Mucosa of descending colon (tissue), 3 donors: Measurements from ENCODE around the gene ZFC3H1. TPM values are rescaled to one million over a fixed set of nuclear protein-coding genes. Genes with fewer than 3 reads are reported as not detected.

Experiments used
- ATAC-seq: fragments of 200-7000 bp; cut with Tn5 transposase; one replicate; pipeline ENCODE4 v1.9.1; 2020; ENCODE audit warnings: mild to moderate bottlenecking, moderate library complexity
- DNase-seq, 3 donors: peaks; one replicate each; pipeline ENCODE4 v3.0.0-alpha.2; 2020
- H3K36me3 ChIP-seq: fragments of 200-600 bp; one replicate; pipeline ENCODE4 v1.8.0; 2021; ENCODE audit warnings: low read depth, mild to moderate bottlenecking
- H3K4me1 ChIP-seq: fragments of 200-600 bp; one replicate; pipeline ENCODE4 v1.8.0; 2021; ENCODE audit warnings: low read depth, mild to moderate bottlenecking
- H3K4me3 ChIP-seq: fragments of 200-600 bp; one replicate; pipeline ENCODE4 v1.8.0; 2021; ENCODE audit warnings: mild to moderate bottlenecking
- H3K9me3 ChIP-seq: fragments of 200-600 bp; one replicate; pipeline ENCODE4 v1.8.0; 2021; ENCODE audit warnings: mild to moderate bottlenecking
- CTCF ChIP-seq: fragments of 200-600 bp; IDR thresholded peaks from one replicate; pipeline ENCODE4 v1.8.0; 2022; ENCODE audit warnings: antibody characterized with exemption, mild to moderate bottlenecking
- intact Hi-C, 2 donors: fragments of 100-400 bp; cut with DNase I in 1 of 2; cut with micrococcal nuclease in 1 of 2; formaldehyde crosslinking; loops; one replicate each; pipeline versions ENCODE4 v1.11.0 to v1.11.1; 2022; cut with DNase I, micrococcal nuclease
- total RNA-seq, 3 donors: library from RNA; stranded (reverse); fragmentation: NEBNext Ultra II Directional in 2 of 3; extraction: Animal tissue kit (Norgen Biotek cat#: 25700) in 2 of 3; gene quantifications; one replicate each; pipeline versions ENCODE4 v1.2.1 to v1.2.4, GENCODE V29; 2021 to 2023
- donor health status: DM: no; HTN: no; CAD: no; lungs with moderate emphysema.
- donor health status: DM: no; HTN: no; CAD: no.
- donor health status: DM: no; HTN: yes; CAD: no.

ZFC3H1 gene
- total RNA-seq, 3 donors from 2014 or later, result 49.0 to 64.1 (median 57.0) TPM

GRCh38 chr12:71661977-71662530 is 1.6 kb downstream of the ZFC3H1 start:
- Histone ChIP-seq H3K9me3 (no peaks in the 10 kb centered on the region), H3K4me1 (peaks cover 23% of the 10 kb centered on the region), H3K36me3 (no peaks in the 10 kb centered on the region), H3K4me3 (peak overlapping the region; percentile 76)
- DNase-seq (no peak), ATAC-seq (no peak)
- intact Hi-C loops, result no loop called here
- TF ChIP-seq CTCF, result no peak

GRCh38 chr12:71656740-71657139 is 6.9 kb downstream of the ZFC3H1 start:
- Histone ChIP-seq H3K4me1 (peaks cover 8% of the 10 kb centered on the region), H3K36me3 (no peaks in the 10 kb centered on the region), H3K9me3 (no peaks in the 10 kb centered on the region), H3K4me3 (no peak overlapping the region)
- DNase-seq, result no peak
- no peak for TF ChIP-seq CTCF
- no peak for ATAC-seq
- intact Hi-C loops, result no loop called here

GRCh38 chr12:71655907-71656306 is 7.7 kb downstream of the ZFC3H1 start:
- ATAC-seq, result no peak
- no peaks in the 10 kb centered on the region for H3K4me1 ChIP-seq
- no peak overlapping the region for H3K4me3 ChIP-seq
- no peaks in the 10 kb centered on the region for H3K9me3 ChIP-seq
- TF ChIP-seq CTCF, result no peak
- no peaks in the 10 kb centered on the region for H3K36me3 ChIP-seq
- no peak for DNase-seq
- intact Hi-C loops, result no loop called here

- Histone ChIP-seq H3K36me3 (no peaks in the 10 kb centered on the region), H3K4me1 (no peaks in the 10 kb centered on the region)
These were observed 8.2 kb downstream of the ZFC3H1 start for GRCh38 chr12:71655495-71655894.

GRCh38 chr12:71654200-71654599 is 9.4 kb downstream of the ZFC3H1 start:
- H3K9me3 ChIP-seq, result no peaks in the 10 kb centered on the region
- no peaks in the 10 kb centered on the region for H3K36me3 ChIP-seq
- no peaks in the 10 kb centered on the region for H3K4me1 ChIP-seq
- ATAC-seq (no peak), DNase-seq (peak in 1 of 3 donors; percentile 11)
- no peak for TF ChIP-seq CTCF
- H3K4me3 ChIP-seq, result no peak overlapping the region
- intact Hi-C loops, result no loop called here

More at GRCh38 chr12:71655495-71655894, 8.2 kb downstream of the ZFC3H1 start:
- intact Hi-C loops, result no loop called here
- Histone ChIP-seq H3K4me3 (no peak overlapping the region), H3K9me3 (no peaks in the 10 kb centered on the region)
- no peak for DNase-seq
- ATAC-seq, result no peak
- no peak for TF ChIP-seq CTCF

GRCh38 chr12:71653137-71653536 is 10.5 kb downstream of the ZFC3H1 start:
- no peaks in the 10 kb centered on the region for H3K36me3 ChIP-seq
- intact Hi-C loops, result no loop called here
- no peaks in the 10 kb centered on the region for H3K4me1 ChIP-seq
- DNase-seq (no peak), ATAC-seq (no peak)
- H3K9me3 ChIP-seq, result no peaks in the 10 kb centered on the region
- no peak for TF ChIP-seq CTCF
- no peak overlapping the region for H3K4me3 ChIP-seq
